ENCODE results near the gene GAB3. TPM values are rescaled to one million over a fixed set of nuclear protein-coding genes. Genes with fewer than 3 reads are reported as not detected.

The GAB3 gene
- polyA plus RNA-seq, 1 donor (not counting 4 experiments of a cell fraction or from before 2014, with no cell fraction given): 0.18 TPM

DNA sequence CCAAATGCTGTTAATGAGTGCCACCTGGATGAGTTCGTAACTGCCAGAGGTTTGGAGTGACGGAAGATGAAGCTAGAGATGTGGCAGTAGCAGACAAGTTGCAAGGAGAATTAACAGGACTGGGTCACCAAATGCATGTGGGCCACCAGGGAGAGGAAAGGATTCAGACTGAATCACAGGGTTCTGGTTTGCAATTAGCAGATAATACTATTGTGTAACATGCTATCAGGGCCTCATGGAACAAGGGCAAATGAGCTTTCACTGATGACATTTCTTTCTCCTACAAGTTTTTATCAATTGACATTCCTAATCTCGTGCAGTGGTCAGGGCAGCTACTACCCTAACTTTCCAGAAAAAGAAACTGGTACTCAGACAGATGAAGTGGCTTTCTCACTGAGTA lies 21.4 kb downstream of the GAB3 start:
- no peak overlapping the region for H2AFZ ChIP-seq (ENCODE audit: control insufficient read depth, low read length)
- H3K4me3 ChIP-seq (ENCODE audit: control insufficient read depth in 2 of 3, extremely low read depth in 1 of 3, insufficient read depth in 2 of 3, low read depth in 1 of 3, low read length in 3 of 3): no peak overlapping the region
- FAIRE-seq: no peak
- DNase-seq (ENCODE audit: low read depth, low spot score): no peak
- no peak overlapping the region for H3K4me2 ChIP-seq (ENCODE audit: control insufficient read depth, extremely low read depth, insufficient read depth, low read depth, low read length)
- H3K9me1 ChIP-seq (ENCODE audit: control insufficient read depth, extremely low read depth, insufficient read depth, low read length): no peaks in the 10 kb centered on the region
- H3K27me3 ChIP-seq (ENCODE audit: control insufficient read depth, extremely low read depth, insufficient read depth, low read length): no peaks in the 10 kb centered on the region
- no peaks in the 10 kb centered on the region for H3K9me3 ChIP-seq (ENCODE audit: control insufficient read depth, low read depth, low read length)
- dilution Hi-C loops (cut with MboI; ENCODE audit: extremely low pct_ligation_motif_present, low sequenced_read_pairs): no loop called here
- no peaks in the 10 kb centered on the region for H3K36me3 ChIP-seq (ENCODE audit: control insufficient read depth in 2 of 2, extremely low read depth in 1 of 2, insufficient read depth in 2 of 2, low read length in 2 of 2)
- no peaks in the 10 kb centered on the region for H3K79me2 ChIP-seq (ENCODE audit: control insufficient read depth, insufficient read depth, low read length)
- H3K27ac ChIP-seq (ENCODE audit: control insufficient read depth, insufficient read depth, low read length): no peak overlapping the region
- no peak overlapping the region for H3K9ac ChIP-seq (ENCODE audit: control insufficient read depth, extremely low read depth, insufficient read depth, low read length)
- H3K4me1 ChIP-seq (ENCODE audit: control insufficient read depth, extremely low read depth, insufficient read depth, low read length): peaks cover 14% of the 10 kb centered on the region
- no peak for TF ChIP-seq EZH2 (IDR thresholded peaks at IDR 0.05; ENCODE audit: low read length)
- TF ChIP-seq, protein P1, sequence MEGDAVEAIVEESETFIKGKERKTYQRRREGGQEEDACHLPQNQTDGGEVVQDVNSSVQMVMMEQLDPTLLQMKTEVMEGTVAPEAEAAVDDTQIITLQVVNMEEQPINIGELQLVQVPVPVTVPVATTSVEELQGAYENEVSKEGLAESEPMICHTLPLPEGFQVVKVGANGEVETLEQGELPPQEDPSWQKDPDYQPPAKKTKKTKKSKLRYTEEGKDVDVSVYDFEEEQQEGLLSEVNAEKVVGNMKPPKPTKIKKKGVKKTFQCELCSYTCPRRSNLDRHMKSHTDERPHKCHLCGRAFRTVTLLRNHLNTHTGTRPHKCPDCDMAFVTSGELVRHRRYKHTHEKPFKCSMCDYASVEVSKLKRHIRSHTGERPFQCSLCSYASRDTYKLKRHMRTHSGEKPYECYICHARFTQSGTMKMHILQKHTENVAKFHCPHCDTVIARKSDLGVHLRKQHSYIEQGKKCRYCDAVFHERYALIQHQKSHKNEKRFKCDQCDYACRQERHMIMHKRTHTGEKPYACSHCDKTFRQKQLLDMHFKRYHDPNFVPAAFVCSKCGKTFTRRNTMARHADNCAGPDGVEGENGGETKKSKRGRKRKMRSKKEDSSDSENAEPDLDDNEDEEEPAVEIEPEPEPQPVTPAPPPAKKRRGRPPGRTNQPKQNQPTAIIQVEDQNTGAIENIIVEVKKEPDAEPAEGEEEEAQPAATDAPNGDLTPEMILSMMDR (optimal IDR thresholded peaks at IDR 0.05 in 1 of 3, IDR thresholded peaks at IDR 0.05 in 1 of 3, conservative IDR thresholded peaks at IDR 0.05 in 1 of 3; ENCODE audit: extremely low read depth in 1 of 3, insufficient read depth in 2 of 3, low read length in 3 of 3): no peak
- H4K20me1 ChIP-seq (ENCODE audit: control insufficient read depth, extremely low read depth, insufficient read depth, low read length): no peaks in the 10 kb centered on the region

- Histone ChIP-seq H3K27me3 (ENCODE audit: control insufficient read depth, extremely low read depth, insufficient read depth, low read length) (no peaks in the 10 kb centered on the region), H4K20me1 (ENCODE audit: control insufficient read depth, extremely low read depth, insufficient read depth, low read length) (no peaks in the 10 kb centered on the region), H3K9me1 (ENCODE audit: control insufficient read depth, extremely low read depth, insufficient read depth, low read length) (no peaks in the 10 kb centered on the region), H3K79me2 (ENCODE audit: control insufficient read depth, insufficient read depth, low read length) (no peaks in the 10 kb centered on the region), H3K27ac (ENCODE audit: control insufficient read depth, insufficient read depth, low read length) (no peak overlapping the region), H3K9me3 (ENCODE audit: control insufficient read depth, low read depth, low read length) (no peaks in the 10 kb centered on the region), H3K4me2 (ENCODE audit: control insufficient read depth, extremely low read depth, insufficient read depth, low read depth, low read length) (peak overlapping the region; percentile 29), H3K4me3 (ENCODE audit: control insufficient read depth in 2 of 3, extremely low read depth in 1 of 3, insufficient read depth in 2 of 3, low read depth in 1 of 3, low read length in 3 of 3) (no peak overlapping the region), H3K9ac (ENCODE audit: control insufficient read depth, extremely low read depth, insufficient read depth, low read length) (no peak overlapping the region), H3K36me3 (ENCODE audit: control insufficient read depth in 2 of 2, extremely low read depth in 1 of 2, insufficient read depth in 2 of 2, low read length in 2 of 2) (no peaks in the 10 kb centered on the region), H3K4me1 (ENCODE audit: control insufficient read depth, extremely low read depth, insufficient read depth, low read length) (peaks cover 14% of the 10 kb centered on the region), H2AFZ (ENCODE audit: control insufficient read depth, low read length) (no peak overlapping the region)
- TF ChIP-seq, protein P1 (optimal IDR thresholded peaks at IDR 0.05 in 1 of 3, IDR thresholded peaks at IDR 0.05 in 1 of 3, conservative IDR thresholded peaks at IDR 0.05 in 1 of 3; ENCODE audit: extremely low read depth in 1 of 3, insufficient read depth in 2 of 3, low read length in 3 of 3): no peak
- no peak for TF ChIP-seq EZH2 (IDR thresholded peaks at IDR 0.05; ENCODE audit: low read length)
- DNase-seq (ENCODE audit: low read depth, low spot score) (no peak), FAIRE-seq (no peak)
- dilution Hi-C loops (cut with MboI; ENCODE audit: extremely low pct_ligation_motif_present, low sequenced_read_pairs): no loop called here
These were observed 22.3 kb downstream of the GAB3 start for GRCh38 chrX:154728431-154729190.

Measured in keratinocyte (primary cell).